ENCODE results near the gene TEKT3. TPM values are rescaled to one million over a fixed set of nuclear protein-coding genes. Genes with fewer than 3 reads are reported as not detected.

The TEKT3 gene
- 0.53 TPM in 1 of 2 replicates, not detected in the other for total RNA-seq

DNA sequence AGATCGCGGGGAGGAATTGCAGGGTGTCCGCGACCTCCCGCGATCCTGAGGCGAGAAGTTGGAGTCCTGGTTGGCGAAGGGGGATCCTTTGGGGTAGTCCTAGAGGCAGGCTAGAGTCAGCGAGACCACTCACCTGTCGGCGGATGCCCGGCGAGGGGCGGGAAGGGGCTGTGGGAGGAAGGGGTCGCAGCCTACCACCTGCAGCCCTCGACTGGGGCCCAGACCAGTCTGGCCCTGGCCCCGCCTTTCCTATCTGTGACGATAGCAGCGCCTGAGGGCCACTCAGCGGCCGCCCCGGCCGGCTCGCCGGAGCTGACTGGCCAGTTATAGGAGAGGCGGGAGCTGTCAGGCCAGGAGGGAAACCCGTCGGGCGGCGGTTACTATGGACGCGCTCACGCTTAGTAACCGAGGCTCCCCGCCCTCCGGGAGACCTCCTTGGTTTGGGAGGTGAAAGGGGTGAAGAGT, at the start of gene TEKT3:
Gene TEKT3, minus strand, starts transcription at position 213 of the 465 bp plus-strand sequence. CDS start 10,012 bp downstream, outside the sequence.

DNA sequence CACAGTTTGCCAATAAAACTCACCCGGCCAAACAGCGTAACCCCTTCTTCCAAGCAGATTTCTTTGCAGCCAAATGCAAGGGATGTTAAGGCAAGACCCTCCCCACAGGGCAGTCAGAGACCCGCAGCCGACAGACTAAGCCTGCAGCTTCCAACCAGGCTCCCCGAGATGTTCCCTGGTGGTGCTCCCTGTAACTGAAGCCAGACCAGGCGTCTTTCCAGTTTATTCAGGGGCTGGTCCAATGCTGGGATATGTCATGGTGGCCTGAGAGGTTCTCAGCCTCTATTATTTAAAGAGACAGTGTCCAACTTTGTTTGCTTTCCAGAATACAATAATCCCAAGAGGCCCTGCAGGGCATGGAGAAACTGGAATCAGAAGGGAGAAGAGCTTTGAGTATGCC, 76.3 kb downstream of the TEKT3 start, which contains the start of gene PMP22:
Gene PMP22, minus strand, starts transcription at position 196 of the 400 bp plus-strand sequence. CDS start 4,599 bp downstream, outside the sequence.

Other genes starting within 250 kb of the TEKT3 start
- gene PMP22, start 76.3 kb downstream of the TEKT3 start, total RNA-seq: 29.1 and 32.3 TPM in 2 replicates
- 0.35 and 10.4 TPM in 2 replicates for gene CDRT4, start 126.0 kb upstream of the TEKT3 start, total RNA-seq
- gene TVP23C, start 221.9 kb upstream of the TEKT3 start, total RNA-seq: 6.9 and 10.7 TPM in 2 replicates